Measurements from ENCODE around the gene LRRC59. TPM values are rescaled to one million over a fixed set of nuclear protein-coding genes. Genes with fewer than 3 reads are reported as not detected.
"Not testable (repeated sequence)": the region's sequence is repeated elsewhere in the genome, so short reads cannot be mapped to it uniquely, and the experiment has no call there.

The LRRC59 gene
- total RNA-seq, 4 donors from 2014 or later: 34.4 to 76.6 (median 50.3) TPM

GRCh38 chr17:50424246-50424995 lies 27.1 kb upstream of the LRRC59 start:
- no peaks in the 10 kb centered on the region for H3K36me3 ChIP-seq
- WGBS, 2 donors (ENCODE audit: low coverage in 1 of 2): 71 to 73% methylated on average over 6 of the region's 9 CpGs
- peaks cover 0 to 62% (median 10%) of the 10 kb centered on the region in 3 donors for H3K4me1 ChIP-seq
- H3K4me3 ChIP-seq: no peak overlapping the region
- no peak for TF ChIP-seq POLR2AphosphoS5 (IDR thresholded peaks at IDR 0.05)
- TF ChIP-seq POLR2A (IDR thresholded peaks at IDR 0.05): no peak
- no peaks in the 10 kb centered on the region for H3K9me3 ChIP-seq
- H3K27me3 ChIP-seq: no peaks in the 10 kb centered on the region
- ATAC-seq: no peak
- no peak overlapping the region for H3K27ac ChIP-seq

GRCh38 chr17:50423553-50424159 lies 26.3 kb upstream of the LRRC59 start:
- ATAC-seq: no peak
- Histone ChIP-seq H3K36me3 (no peaks in the 10 kb centered on the region), H3K27ac (no peak overlapping the region), H3K9me3 (no peaks in the 10 kb centered on the region), H3K4me3 (no peak overlapping the region), H3K27me3 (no peaks in the 10 kb centered on the region), H3K4me1 (peaks cover 0 to 58% (median 10%) of the 10 kb centered on the region in 3 donors)
- no peak for TF ChIP-seq CTCF (IDR thresholded peaks at IDR 0.05)
- no peak for TF ChIP-seq EP300 (IDR thresholded peaks at IDR 0.05)
- no peak for TF ChIP-seq POLR2AphosphoS5 (IDR thresholded peaks at IDR 0.05)
- no peak for TF ChIP-seq POLR2A (IDR thresholded peaks at IDR 0.05)
- WGBS, 2 donors (ENCODE audit: low coverage in 1 of 2): 42 to 82% methylated on average over 6 of the region's 6 CpGs

GRCh38 chr17:50422738-50423137 lies 25.4 kb upstream of the LRRC59 start:
- TF ChIP-seq POLR2AphosphoS5 (IDR thresholded peaks at IDR 0.05) (no peak), EP300 (IDR thresholded peaks at IDR 0.05) (no peak), CTCF (IDR thresholded peaks at IDR 0.05) (no peak), POLR2A (IDR thresholded peaks at IDR 0.05) (no peak)
- 83 to 93% methylated on average over 2 of the region's 2 CpGs for whole genome bisulfite sequencing, 2 donors (ENCODE audit: low coverage in 1 of 2)
- no peaks in the 10 kb centered on the region for H3K27me3 ChIP-seq
- H3K4me1 ChIP-seq: peaks cover 0 to 48% (median 10%) of the 10 kb centered on the region in 3 donors
- no peak overlapping the region for H3K27ac ChIP-seq
- H3K4me3 ChIP-seq: no peak overlapping the region
- no peaks in the 10 kb centered on the region for H3K36me3 ChIP-seq
- H3K9me3 ChIP-seq: no peaks in the 10 kb centered on the region
- ATAC-seq: no peak

GRCh38 chr17:50421308-50422051 lies 24.2 kb upstream of the LRRC59 start:
- 39 to 42% methylated on average over 3 of the region's 3 CpGs for WGBS, 2 donors (ENCODE audit: low coverage in 1 of 2)
- H3K27me3 ChIP-seq: no peaks in the 10 kb centered on the region
- peak overlapping the region in 1 of 2 donors; percentile 18 for H3K4me3 ChIP-seq
- TF ChIP-seq CTCF (IDR thresholded peaks at IDR 0.05): no peak
- no peak for TF ChIP-seq POLR2A (IDR thresholded peaks at IDR 0.05)
- TF ChIP-seq EP300 (IDR thresholded peaks at IDR 0.05): no peak
- no peak for TF ChIP-seq POLR2AphosphoS5 (IDR thresholded peaks at IDR 0.05)
- H3K27ac ChIP-seq: peak overlapping the region in 3 of 4 donors; percentile 22 to 54 (median 35)
- peaks cover 0 to 36% (median under 1%) of the 10 kb centered on the region in 3 donors for H3K4me1 ChIP-seq
- ATAC-seq: no peak
- H3K9me3 ChIP-seq: no peaks in the 10 kb centered on the region
- H3K36me3 ChIP-seq: no peaks in the 10 kb centered on the region

GRCh38 chr17:50420419-50421112 lies 23.2 kb upstream of the LRRC59 start:
- WGBS, 2 donors (ENCODE audit: low coverage in 1 of 2): 88 to 100% methylated on average over 1 to 2 of the region's 6 CpGs
- TF ChIP-seq CTCF (IDR thresholded peaks at IDR 0.05): no peak
- TF ChIP-seq EP300 (IDR thresholded peaks at IDR 0.05): no peak
- TF ChIP-seq POLR2AphosphoS5 (IDR thresholded peaks at IDR 0.05): no peak
- TF ChIP-seq POLR2A (IDR thresholded peaks at IDR 0.05): no peak
- Histone ChIP-seq H3K27me3 (no peaks in the 10 kb centered on the region), H3K27ac (peak overlapping the region in 2 of 4 donors; percentile 22 to 54), H3K9me3 (no peaks in the 10 kb centered on the region), H3K36me3 (no peaks in the 10 kb centered on the region), H3K4me3 (no peak overlapping the region), H3K4me1 (peaks cover 0 to 28% (median 0%) of the 10 kb centered on the region in 3 donors)
- peak; percentile 5 for ATAC-seq

GRCh38 chr17:50419577-50419976 lies 22.3 kb upstream of the LRRC59 start:
- peaks cover 0 to 18% (median 0%) of the 10 kb centered on the region in 3 donors for H3K4me1 ChIP-seq
- not testable (repeated sequence) for ATAC-seq, H3K36me3 ChIP-seq, H3K4me3 ChIP-seq, H3K27me3 ChIP-seq, H3K9me3 ChIP-seq, H3K27ac ChIP-seq
- 62 to 88% methylated on average over 3 of the region's 10 CpGs for WGBS, 2 donors (ENCODE audit: low coverage in 1 of 2)
